Measurements from ENCODE around the gene MYRF.

Gene MYRF

DNA sequence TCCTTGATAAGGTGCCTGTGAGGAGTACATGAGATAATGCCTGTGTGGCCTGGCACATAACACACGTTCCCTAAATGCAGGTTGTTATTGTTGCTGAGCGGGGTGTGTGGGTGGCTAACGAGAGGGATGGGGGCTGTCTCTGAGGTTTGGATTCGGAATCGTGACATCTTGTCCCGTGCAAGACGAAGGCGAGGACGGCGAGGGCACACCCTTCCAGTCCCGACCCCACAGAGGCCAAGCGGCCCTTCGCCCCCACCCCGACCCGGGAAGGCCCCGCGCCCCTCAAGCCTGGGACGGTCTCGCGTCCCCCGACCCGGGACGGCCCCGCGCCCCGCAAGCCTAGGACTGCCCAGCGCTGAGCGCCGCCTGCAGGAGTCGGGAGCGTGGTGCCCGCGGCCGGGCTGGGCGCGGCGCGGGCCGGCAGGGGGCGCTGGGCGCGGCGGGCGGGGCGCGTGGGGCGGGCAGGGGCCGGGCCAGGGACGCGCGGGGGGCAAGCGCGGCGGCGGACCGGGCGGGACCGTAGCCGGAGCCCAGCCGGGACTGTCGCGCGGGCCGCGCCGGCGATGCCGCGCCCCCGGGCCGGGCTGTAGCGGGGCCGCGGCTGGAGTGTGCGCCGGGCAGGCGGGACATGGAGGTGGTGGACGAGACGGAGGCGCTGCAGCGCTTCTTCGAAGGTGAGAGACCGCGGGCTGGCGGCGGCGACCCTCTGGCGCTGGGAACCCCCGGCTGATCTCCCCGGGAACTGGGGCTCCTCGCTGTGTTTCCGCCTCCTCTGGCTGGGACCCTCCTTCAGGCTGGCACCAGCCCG is at the start of gene MYRF:
Gene MYRF (plus strand): TSS at position 520 of the 808 bp plus-strand sequence. CDS start 109 bp downstream, at position 629.
- peaks cover 3 to 5% of the 10 kb centered on the region in 2 donors for H3K4me1 ChIP-seq (ENCODE audit: control insufficient read depth in 1 of 2, insufficient read depth in 2 of 2, low read length in 2 of 2)
- peak within 1 kb of the TSS; percentile 67 for H3K27ac ChIP-seq (ENCODE audit: low read length)
- no peaks in the 10 kb centered on the region for H3K9me3 ChIP-seq (ENCODE audit: control insufficient read depth in 1 of 2, low read length in 2 of 2)
- no peaks in the 10 kb centered on the region for H3K27me3 ChIP-seq (ENCODE audit: low read depth, low read length)
- peak within 1 kb of the TSS; percentile 53 to 60 for H3K4me3 ChIP-seq (ENCODE audit: low read depth in 1 of 2, low read length in 2 of 2)
- H3K36me3 ChIP-seq (ENCODE audit: control insufficient read depth in 1 of 2, insufficient read depth in 2 of 2, low read length in 2 of 2): no peaks in the 10 kb centered on the region

DNA sequence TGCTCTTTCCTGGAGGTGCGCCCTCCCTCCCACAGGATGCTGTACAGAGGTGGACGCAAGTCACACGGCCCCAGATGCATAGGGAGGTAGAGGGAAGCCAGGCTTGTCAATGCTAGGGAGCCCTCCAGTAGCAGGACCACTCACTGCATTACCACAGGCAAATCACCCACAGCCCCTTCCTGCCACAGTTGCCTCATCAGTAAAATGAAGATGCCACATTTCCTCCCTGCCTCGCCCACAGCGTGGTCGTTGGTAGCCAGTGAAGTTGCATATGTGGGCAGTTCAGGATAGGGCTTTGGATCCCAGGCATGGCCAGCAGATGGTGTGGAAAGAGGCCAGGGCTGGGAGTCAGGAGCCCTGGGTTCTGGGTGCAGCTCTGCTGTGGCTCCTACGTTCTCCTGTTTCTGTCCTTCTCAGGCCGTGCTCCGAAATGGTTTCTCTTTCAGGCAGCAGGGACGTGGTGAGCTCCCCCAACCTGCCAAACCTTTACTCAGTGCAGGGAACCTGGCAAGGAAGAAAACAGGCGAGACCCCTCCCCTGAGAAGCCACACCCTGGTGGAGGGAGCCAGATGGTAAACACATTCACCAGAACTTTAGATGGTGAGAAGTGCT is 49.6 kb upstream of the MYRF start:
- no peaks in the 10 kb centered on the region for H3K36me3 ChIP-seq (ENCODE audit: control insufficient read depth in 1 of 2, insufficient read depth in 2 of 2, low read length in 2 of 2)
- H3K27me3 ChIP-seq (ENCODE audit: low read depth, low read length): no peaks in the 10 kb centered on the region
- H3K4me1 ChIP-seq (ENCODE audit: control insufficient read depth in 1 of 2, insufficient read depth in 2 of 2, low read length in 2 of 2): peaks cover 25 to 32% of the 10 kb centered on the region in 2 donors
- no peaks in the 10 kb centered on the region for H3K9me3 ChIP-seq (ENCODE audit: control insufficient read depth in 1 of 2, low read length in 2 of 2)
- no peak overlapping the region for H3K4me3 ChIP-seq (ENCODE audit: low read depth in 1 of 2, low read length in 2 of 2)
- H3K27ac ChIP-seq (ENCODE audit: low read length): no peak overlapping the region

DNA sequence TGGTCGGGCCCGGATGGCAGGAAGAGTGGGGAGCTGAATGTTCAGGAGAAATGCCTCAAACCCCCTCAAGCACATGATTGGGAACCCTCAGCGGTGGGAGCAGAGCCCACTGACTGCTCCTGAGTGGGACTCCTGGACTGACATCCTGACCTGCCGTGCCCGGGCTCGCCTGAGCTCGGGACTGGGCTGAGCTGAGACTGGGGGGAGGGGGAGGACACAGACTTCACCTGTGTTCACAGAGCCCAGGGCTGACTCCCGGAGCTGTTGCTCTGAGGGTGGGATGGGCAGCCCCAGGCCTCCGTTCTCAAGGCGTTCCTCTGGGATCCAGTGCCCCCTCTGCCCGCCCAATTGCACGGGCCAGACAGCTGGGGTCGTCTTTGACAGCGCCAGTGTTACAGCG is 47.6 kb upstream of the MYRF start:
- H3K27ac ChIP-seq (ENCODE audit: low read length): no peak overlapping the region
- no peak overlapping the region for H3K4me3 ChIP-seq (ENCODE audit: low read depth in 1 of 2, low read length in 2 of 2)
- H3K36me3 ChIP-seq (ENCODE audit: control insufficient read depth in 1 of 2, insufficient read depth in 2 of 2, low read length in 2 of 2): no peaks in the 10 kb centered on the region
- H3K4me1 ChIP-seq (ENCODE audit: control insufficient read depth in 1 of 2, insufficient read depth in 2 of 2, low read length in 2 of 2): peaks cover 12 to 13% of the 10 kb centered on the region in 2 donors
- no peaks in the 10 kb centered on the region for H3K27me3 ChIP-seq (ENCODE audit: low read depth, low read length)
- no peaks in the 10 kb centered on the region for H3K9me3 ChIP-seq (ENCODE audit: control insufficient read depth in 1 of 2, low read length in 2 of 2)

DNA sequence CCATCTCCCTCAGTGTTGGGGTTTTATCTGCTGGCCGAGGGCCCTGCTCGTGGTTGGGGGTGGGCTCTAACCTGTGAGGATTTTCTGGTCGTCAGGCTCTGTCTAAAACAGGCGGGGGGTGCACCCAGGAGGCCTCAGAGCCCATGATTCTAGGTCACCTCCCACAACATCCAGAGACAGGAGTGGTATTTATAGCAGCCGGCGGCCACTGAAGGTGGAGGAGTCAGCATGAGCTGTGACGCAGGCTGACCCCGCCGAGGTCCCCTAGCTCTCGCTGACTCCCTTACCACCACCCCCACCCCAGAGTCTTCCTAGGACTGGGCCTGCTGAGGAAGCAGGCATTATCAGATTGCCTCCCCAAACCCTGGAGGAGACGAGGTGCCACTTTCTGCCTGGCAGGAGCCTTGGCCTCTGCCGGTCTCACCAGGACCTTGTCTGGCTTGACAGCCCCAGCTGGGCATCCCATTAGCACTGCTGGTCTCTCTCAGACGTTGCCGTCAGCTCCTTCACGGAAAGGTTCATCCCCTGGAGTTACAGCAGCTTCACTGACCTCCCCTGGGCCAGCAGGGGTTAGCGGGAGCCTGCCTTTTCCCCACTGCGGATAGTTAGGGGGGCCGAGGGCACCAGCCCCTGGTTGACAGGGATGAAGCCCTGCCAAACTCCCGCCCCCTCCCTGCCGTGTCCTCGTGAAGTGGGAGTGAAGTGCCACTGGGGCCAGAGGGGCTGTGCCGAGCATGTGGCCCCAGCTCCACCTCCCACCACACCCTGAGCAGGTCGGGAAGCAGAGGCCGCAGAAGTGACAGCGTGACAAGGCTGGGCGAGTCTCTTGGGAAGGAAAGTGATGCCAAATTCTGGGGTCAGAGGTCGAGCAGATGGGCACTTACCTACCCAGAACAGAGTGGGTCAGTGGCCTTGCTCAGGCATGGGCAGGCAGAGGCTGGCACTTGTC is 45.7 kb upstream of the MYRF start:
- no peak overlapping the region for H3K27ac ChIP-seq (ENCODE audit: low read length)
- H3K36me3 ChIP-seq (ENCODE audit: control insufficient read depth in 1 of 2, insufficient read depth in 2 of 2, low read length in 2 of 2): no peaks in the 10 kb centered on the region
- H3K4me3 ChIP-seq (ENCODE audit: low read depth in 1 of 2, low read length in 2 of 2): no peak overlapping the region
- no peaks in the 10 kb centered on the region for H3K4me1 ChIP-seq (ENCODE audit: control insufficient read depth in 1 of 2, insufficient read depth in 2 of 2, low read length in 2 of 2)
- no peaks in the 10 kb centered on the region for H3K9me3 ChIP-seq (ENCODE audit: control insufficient read depth in 1 of 2, low read length in 2 of 2)
- no peaks in the 10 kb centered on the region for H3K27me3 ChIP-seq (ENCODE audit: low read depth, low read length)

DNA sequence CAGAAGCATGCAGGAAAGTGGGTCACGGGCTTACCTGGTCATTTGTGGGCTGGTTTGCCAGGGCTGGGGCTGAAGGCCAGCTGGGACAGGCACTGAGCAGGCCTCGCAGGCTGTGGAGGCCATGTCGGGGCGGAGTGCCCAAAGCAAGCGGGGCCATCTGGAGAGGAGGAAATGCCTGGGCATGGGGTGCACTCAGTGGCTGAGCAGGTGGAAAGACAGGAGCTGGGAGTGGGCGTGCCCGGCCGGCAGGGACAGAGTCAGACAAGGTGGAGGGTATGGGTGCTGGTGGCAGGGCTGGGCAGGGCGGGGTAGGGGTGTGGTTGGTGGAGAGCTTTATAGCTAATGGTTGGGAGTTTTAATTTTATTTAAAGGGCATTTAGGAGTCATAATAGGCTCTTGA is 44.9 kb upstream of the MYRF start:
- Histone ChIP-seq H3K4me1 (ENCODE audit: control insufficient read depth in 1 of 2, insufficient read depth in 2 of 2, low read length in 2 of 2) (no peaks in the 10 kb centered on the region), H3K9me3 (ENCODE audit: control insufficient read depth in 1 of 2, low read length in 2 of 2) (no peaks in the 10 kb centered on the region), H3K4me3 (ENCODE audit: low read depth in 1 of 2, low read length in 2 of 2) (no peak overlapping the region), H3K36me3 (ENCODE audit: control insufficient read depth in 1 of 2, insufficient read depth in 2 of 2, low read length in 2 of 2) (no peaks in the 10 kb centered on the region), H3K27me3 (ENCODE audit: low read depth, low read length) (no peaks in the 10 kb centered on the region), H3K27ac (ENCODE audit: low read length) (no peak overlapping the region)

DNA sequence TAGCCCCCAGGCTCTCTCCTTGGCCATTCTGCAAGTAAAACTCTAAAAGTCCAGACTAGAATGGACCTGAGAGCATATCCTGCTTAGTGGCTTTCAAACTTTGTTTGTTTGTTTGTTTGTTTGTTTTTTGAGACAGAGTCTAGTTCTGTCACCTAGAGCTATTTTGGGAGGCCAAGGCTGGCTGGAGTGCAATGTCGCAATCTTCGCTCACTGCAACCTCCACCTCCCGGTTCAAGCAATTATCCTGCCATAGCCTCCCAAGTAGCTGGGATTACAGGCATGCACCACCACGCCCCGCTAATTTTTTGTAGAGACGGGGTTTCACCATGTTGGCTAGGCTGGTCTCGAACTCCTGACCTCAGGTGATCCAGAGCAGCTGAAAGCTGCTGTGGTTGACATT is 43.3 kb upstream of the MYRF start:
- Histone ChIP-seq H3K9me3 (ENCODE audit: control insufficient read depth in 1 of 2, low read length in 2 of 2) (no peaks in the 10 kb centered on the region), H3K4me3 (ENCODE audit: low read depth in 1 of 2, low read length in 2 of 2) (no peak overlapping the region), H3K27ac (ENCODE audit: low read length) (no peak overlapping the region), H3K4me1 (ENCODE audit: control insufficient read depth in 1 of 2, insufficient read depth in 2 of 2, low read length in 2 of 2) (no peaks in the 10 kb centered on the region), H3K36me3 (ENCODE audit: control insufficient read depth in 1 of 2, insufficient read depth in 2 of 2, low read length in 2 of 2) (no peaks in the 10 kb centered on the region), H3K27me3 (ENCODE audit: low read depth, low read length) (no peaks in the 10 kb centered on the region)

DNA sequence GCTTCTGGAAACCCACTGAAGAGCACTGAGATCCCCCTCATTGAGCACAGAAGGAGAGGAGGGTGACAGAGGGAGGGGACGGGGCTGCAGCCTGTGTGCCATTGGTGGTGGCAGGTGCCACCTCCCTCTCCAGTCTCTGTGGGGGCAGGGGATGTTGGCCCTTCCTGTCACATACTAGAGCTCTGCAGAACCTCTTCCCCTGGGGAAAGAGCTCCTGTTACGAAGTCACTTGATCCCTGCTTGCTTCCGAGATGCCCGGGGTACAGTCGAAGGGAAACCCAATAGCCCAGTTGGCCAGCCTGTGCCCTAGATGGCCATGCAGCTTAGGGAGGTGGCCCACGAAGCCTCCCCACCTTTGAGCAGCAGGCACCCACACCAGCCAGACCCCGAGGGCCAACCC is 42.9 kb upstream of the MYRF start:
- Histone ChIP-seq H3K36me3 (ENCODE audit: control insufficient read depth in 1 of 2, insufficient read depth in 2 of 2, low read length in 2 of 2) (no peaks in the 10 kb centered on the region), H3K4me1 (ENCODE audit: control insufficient read depth in 1 of 2, insufficient read depth in 2 of 2, low read length in 2 of 2) (no peaks in the 10 kb centered on the region), H3K27ac (ENCODE audit: low read length) (no peak overlapping the region), H3K27me3 (ENCODE audit: low read depth, low read length) (no peaks in the 10 kb centered on the region), H3K9me3 (ENCODE audit: control insufficient read depth in 1 of 2, low read length in 2 of 2) (no peaks in the 10 kb centered on the region), H3K4me3 (ENCODE audit: low read depth in 1 of 2, low read length in 2 of 2) (no peak overlapping the region)

DNA sequence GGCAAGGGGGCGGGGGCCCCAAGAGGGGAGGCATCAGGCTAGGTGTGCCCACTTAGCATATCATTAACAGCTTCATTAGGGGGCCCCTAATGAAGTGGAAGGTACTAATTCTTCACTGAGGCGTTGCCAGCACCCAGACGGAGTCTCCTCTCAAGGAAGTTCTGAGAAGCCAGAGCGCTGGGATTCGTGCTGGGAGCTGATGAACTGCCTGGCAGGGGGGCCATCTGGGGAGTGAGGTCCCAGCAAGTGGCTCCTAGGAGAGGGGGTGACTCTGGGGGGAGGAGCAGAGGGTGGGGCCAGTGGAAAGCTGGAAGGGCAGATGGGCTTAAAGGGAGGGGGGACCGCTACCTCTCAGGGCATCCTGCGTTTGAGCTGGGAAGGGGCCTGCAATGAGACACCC is 42.4 kb upstream of the MYRF start:
- Histone ChIP-seq H3K4me3 (ENCODE audit: low read depth in 1 of 2, low read length in 2 of 2) (no peak overlapping the region), H3K9me3 (ENCODE audit: control insufficient read depth in 1 of 2, low read length in 2 of 2) (no peaks in the 10 kb centered on the region), H3K36me3 (ENCODE audit: control insufficient read depth in 1 of 2, insufficient read depth in 2 of 2, low read length in 2 of 2) (no peaks in the 10 kb centered on the region), H3K27ac (ENCODE audit: low read length) (no peak overlapping the region), H3K27me3 (ENCODE audit: low read depth, low read length) (no peaks in the 10 kb centered on the region), H3K4me1 (ENCODE audit: control insufficient read depth in 1 of 2, insufficient read depth in 2 of 2, low read length in 2 of 2) (no peaks in the 10 kb centered on the region)

DNA sequence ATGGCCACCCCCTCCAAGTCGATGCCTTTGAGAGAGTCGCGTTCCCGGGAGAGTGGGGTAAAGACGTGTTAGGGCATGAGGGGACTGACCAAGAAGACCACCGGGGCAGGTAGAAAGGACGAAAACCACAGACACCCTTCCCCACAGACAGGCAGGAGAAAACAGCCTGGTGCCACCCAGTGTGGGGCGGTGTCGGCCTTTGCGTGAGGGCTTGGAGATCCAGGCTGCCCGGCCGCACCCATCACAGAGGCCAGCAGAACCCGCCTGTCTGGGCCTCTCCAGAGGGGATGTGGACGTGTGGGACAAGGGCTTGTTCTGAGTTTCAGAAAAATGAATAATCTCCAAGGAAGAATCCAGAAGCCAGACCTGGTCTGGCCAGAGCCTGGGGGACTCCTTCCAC is 41.4 kb upstream of the MYRF start:
- Histone ChIP-seq H3K4me3 (ENCODE audit: low read depth in 1 of 2, low read length in 2 of 2) (no peak overlapping the region), H3K36me3 (ENCODE audit: control insufficient read depth in 1 of 2, insufficient read depth in 2 of 2, low read length in 2 of 2) (no peaks in the 10 kb centered on the region), H3K4me1 (ENCODE audit: control insufficient read depth in 1 of 2, insufficient read depth in 2 of 2, low read length in 2 of 2) (no peaks in the 10 kb centered on the region), H3K9me3 (ENCODE audit: control insufficient read depth in 1 of 2, low read length in 2 of 2) (no peaks in the 10 kb centered on the region), H3K27me3 (ENCODE audit: low read depth, low read length) (no peaks in the 10 kb centered on the region), H3K27ac (ENCODE audit: low read length) (no peak overlapping the region)

DNA sequence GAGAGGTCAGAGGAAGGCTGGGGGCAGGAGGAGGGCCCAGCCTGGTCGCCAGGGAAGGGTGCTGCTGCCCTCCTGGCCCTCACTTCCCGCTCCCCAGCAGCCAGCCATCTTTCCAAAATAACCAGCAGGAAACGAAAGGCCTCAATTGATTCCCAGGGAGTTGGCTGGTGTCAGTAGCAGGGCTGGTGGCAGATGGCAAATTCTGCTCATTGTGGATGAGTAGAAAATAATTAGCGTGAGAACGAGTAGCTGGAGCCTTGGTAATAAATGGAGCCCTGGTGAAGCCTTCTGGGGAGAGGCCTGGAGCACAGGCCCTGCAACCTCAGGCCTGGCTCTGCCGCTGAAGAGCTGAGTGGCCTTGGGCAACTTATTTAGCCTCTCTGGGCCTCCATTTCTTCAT is 40.9 kb upstream of the MYRF start:
- H3K4me1 ChIP-seq (ENCODE audit: control insufficient read depth in 1 of 2, insufficient read depth in 2 of 2, low read length in 2 of 2): no peaks in the 10 kb centered on the region
- H3K27ac ChIP-seq (ENCODE audit: low read length): no peak overlapping the region
- H3K4me3 ChIP-seq (ENCODE audit: low read depth in 1 of 2, low read length in 2 of 2): no peak overlapping the region
- no peaks in the 10 kb centered on the region for H3K9me3 ChIP-seq (ENCODE audit: control insufficient read depth in 1 of 2, low read length in 2 of 2)
- no peaks in the 10 kb centered on the region for H3K27me3 ChIP-seq (ENCODE audit: low read depth, low read length)
- no peaks in the 10 kb centered on the region for H3K36me3 ChIP-seq (ENCODE audit: control insufficient read depth in 1 of 2, insufficient read depth in 2 of 2, low read length in 2 of 2)

DNA sequence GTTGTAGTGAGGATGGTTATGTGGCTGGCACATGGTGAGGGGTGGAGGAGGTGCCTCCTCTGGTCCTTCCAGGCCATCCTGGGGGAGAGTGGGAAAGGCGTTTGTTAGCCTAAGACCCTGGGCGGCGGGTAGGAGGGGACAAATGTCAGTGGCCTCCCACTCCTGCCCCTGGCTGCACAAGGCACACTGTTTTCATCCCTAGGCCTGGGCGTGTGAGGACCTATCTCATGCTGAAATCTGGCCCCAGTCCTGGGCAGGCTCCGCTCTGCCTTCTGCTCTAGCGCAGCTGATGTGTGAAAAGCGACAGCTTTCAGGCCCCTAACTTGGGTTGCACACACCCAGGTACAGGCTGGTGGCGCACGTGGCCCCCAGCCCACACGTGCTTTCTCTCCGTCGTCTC is 40.1 kb upstream of the MYRF start:
- Histone ChIP-seq H3K9me3 (ENCODE audit: control insufficient read depth in 1 of 2, low read length in 2 of 2) (no peaks in the 10 kb centered on the region), H3K4me1 (ENCODE audit: control insufficient read depth in 1 of 2, insufficient read depth in 2 of 2, low read length in 2 of 2) (no peaks in the 10 kb centered on the region)

More for the DNA sequence above, 40.1 kb upstream of the MYRF start:
- Histone ChIP-seq H3K27ac (ENCODE audit: low read length) (no peak overlapping the region), H3K4me3 (ENCODE audit: low read depth in 1 of 2, low read length in 2 of 2) (no peak overlapping the region), H3K36me3 (ENCODE audit: control insufficient read depth in 1 of 2, insufficient read depth in 2 of 2, low read length in 2 of 2) (no peaks in the 10 kb centered on the region), H3K27me3 (ENCODE audit: low read depth, low read length) (no peaks in the 10 kb centered on the region)
